ENCODE measurements around the gene CEBPZOS. TPM values are rescaled to one million over a fixed set of nuclear protein-coding genes. Genes with fewer than 3 reads are reported as not detected.
"Not testable (repeated sequence)": the region's sequence is repeated elsewhere in the genome, so short reads cannot be mapped to it uniquely, and the experiment has no call there.

CEBPZOS gene
- total RNA-seq, 1 experiment from 2014 or later = 1.5 TPM

DNA sequence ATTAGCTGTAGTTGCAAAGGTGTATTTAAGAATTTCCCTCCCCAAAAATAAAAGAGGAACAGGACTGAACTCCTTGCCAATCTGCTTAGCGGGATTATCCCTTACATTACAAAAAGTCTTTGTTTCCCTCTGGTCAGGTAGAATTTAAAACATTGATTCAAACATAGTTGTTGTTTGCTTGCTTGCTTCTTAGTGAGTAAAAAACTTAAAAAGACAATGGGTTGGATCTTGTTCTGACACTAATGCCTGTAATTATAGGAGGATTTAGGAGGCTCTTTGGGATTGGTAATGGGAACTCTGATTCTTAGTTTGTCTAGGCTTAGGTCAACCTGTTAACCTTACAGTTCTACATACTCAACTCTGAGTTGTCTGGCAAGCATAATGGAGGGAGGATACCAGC is 3.7 kb upstream of the CEBPZOS start:
- Histone ChIP-seq H3K27me3 (ENCODE audit: insufficient read depth, low read length) (no peaks in the 10 kb centered on the region), H3K23me2 (ENCODE audit: insufficient read length, low read depth, low read length, poor library complexity, severe bottlenecking) (no peaks in the 10 kb centered on the region), H3K79me1 (ENCODE audit: insufficient read depth, low read depth, low read length, poor library complexity, severe bottlenecking) (no peaks in the 10 kb centered on the region), H3K4me1 (ENCODE audit: insufficient read depth, low read length) (peaks cover 12% of the 10 kb centered on the region; the same call in 1 of the 2 replicates), H2AFZ (ENCODE audit: low read length) (no peak overlapping the region), H3K56ac (ENCODE audit: insufficient read length, low read depth, low read length) (no peak overlapping the region), H2BK20ac (ENCODE audit: low read depth, low read length, poor library complexity, severe bottlenecking) (no peak overlapping the region), H3K18ac (ENCODE audit: insufficient read length, low read depth, low read length) (no peak overlapping the region), H3K9ac (ENCODE audit: extremely low read depth, insufficient read length, low read length) (no peak overlapping the region), H4K8ac (replicated peaks; ENCODE audit: insufficient read length, low read depth, low read length) (no peak overlapping the region), H3K4me2 (ENCODE audit: insufficient read depth, insufficient read length, low read length) (no peak overlapping the region), H2AK5ac (ENCODE audit: insufficient read length, low read length) (no peak overlapping the region), H3K23ac (ENCODE audit: insufficient read length, low read depth, low read length) (no peak overlapping the region), H2BK12ac (ENCODE audit: insufficient read length, low read depth, low read length) (no peak overlapping the region), H4K5ac (ENCODE audit: insufficient read length, low read depth, low read length) (no peak overlapping the region), H3K79me2 (ENCODE audit: insufficient read depth, low read length) (peaks cover 2% of the 10 kb centered on the region; the same call in 1 of the 2 replicates), H4K20me1 (ENCODE audit: control insufficient read depth, insufficient read depth, insufficient read length) (no peaks in the 10 kb centered on the region), H3K4ac (ENCODE audit: low read depth, low read length) (no peak overlapping the region), H3K9me3 (ENCODE audit: control insufficient read depth, low read depth, low read length) (no peaks in the 10 kb centered on the region), H3K27ac (ENCODE audit: insufficient read length, low read depth, low read length) (no peak overlapping the region), H3K14ac (ENCODE audit: insufficient read depth, low read length) (no peak overlapping the region), H3T11ph (ENCODE audit: low read length) (no peak overlapping the region), H2BK120ac (ENCODE audit: low read depth, low read length, poor library complexity, severe bottlenecking) (no peak overlapping the region), H2BK15ac (ENCODE audit: low read depth, low read length) (no peak overlapping the region), H4K91ac (ENCODE audit: insufficient read length, low read depth, low read length) (no peak overlapping the region), H2BK5ac (ENCODE audit: insufficient read length, low read length) (no peak overlapping the region)
- no peak for DNase-seq
- Mint-ChIP-seq H3K4me1 (peaks cover 52 to 58% of the 10 kb centered on the region in 2 experiments), H3K9me3 (no peaks in the 10 kb centered on the region), H3K4me3 (no peak overlapping the region), H3K27ac (peak overlapping the region; percentile 43 to 98 (median 90); a peak in 6 of 7 replicates), H3K36me3 (ENCODE audit: insufficient read depth in 1 of 3, low read depth in 3 of 3) (peaks cover 0 to 5% (median 0%) of the 10 kb centered on the region in 3 experiments; a peak in 2 of 7 replicates), H3K27me3 (ENCODE audit: low read depth) (no peaks in the 10 kb centered on the region)
- TF ChIP-seq, protein P1, sequence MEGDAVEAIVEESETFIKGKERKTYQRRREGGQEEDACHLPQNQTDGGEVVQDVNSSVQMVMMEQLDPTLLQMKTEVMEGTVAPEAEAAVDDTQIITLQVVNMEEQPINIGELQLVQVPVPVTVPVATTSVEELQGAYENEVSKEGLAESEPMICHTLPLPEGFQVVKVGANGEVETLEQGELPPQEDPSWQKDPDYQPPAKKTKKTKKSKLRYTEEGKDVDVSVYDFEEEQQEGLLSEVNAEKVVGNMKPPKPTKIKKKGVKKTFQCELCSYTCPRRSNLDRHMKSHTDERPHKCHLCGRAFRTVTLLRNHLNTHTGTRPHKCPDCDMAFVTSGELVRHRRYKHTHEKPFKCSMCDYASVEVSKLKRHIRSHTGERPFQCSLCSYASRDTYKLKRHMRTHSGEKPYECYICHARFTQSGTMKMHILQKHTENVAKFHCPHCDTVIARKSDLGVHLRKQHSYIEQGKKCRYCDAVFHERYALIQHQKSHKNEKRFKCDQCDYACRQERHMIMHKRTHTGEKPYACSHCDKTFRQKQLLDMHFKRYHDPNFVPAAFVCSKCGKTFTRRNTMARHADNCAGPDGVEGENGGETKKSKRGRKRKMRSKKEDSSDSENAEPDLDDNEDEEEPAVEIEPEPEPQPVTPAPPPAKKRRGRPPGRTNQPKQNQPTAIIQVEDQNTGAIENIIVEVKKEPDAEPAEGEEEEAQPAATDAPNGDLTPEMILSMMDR (conservative IDR thresholded peaks at IDR 0.05) = no peak
- no CpG with 5 or more reads among the region's 1 CpG for WGBS (ENCODE audit: extremely low coverage, insufficient read length, low lambda C conversion rate)

DNA sequence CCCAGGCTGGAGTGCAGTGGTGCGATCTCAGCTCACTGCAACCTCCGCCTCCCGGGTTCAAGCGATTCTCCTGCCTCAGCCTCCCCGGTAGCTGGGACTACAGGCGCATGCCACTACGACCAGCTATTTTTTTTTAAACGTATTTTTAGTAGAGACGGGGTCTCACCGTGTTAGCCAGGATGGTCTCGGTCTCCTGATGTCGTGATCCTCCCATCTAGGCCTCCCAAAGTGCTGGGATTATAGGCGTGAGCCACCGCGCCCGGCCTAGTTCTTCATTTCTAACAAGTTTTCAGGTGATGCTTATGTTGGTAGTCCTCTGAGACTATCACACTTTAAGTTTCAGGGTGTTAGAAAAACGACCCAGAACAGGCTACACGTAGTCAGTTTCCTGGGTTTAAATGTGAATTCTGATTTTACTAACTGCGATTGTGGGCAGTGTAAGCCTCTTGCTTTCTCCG is 405 bp upstream of the CEBPZOS start:
- not testable (repeated sequence) for H2BK20ac ChIP-seq (ENCODE audit: low read depth, low read length, poor library complexity, severe bottlenecking); H2BK5ac ChIP-seq (ENCODE audit: insufficient read length, low read length); H3K27me3 Mint-ChIP-seq (ENCODE audit: low read depth); H4K91ac ChIP-seq (ENCODE audit: insufficient read length, low read depth, low read length); H3K79me1 ChIP-seq (ENCODE audit: insufficient read depth, low read depth, low read length, poor library complexity, severe bottlenecking); DNase-seq; H3K56ac ChIP-seq (ENCODE audit: insufficient read length, low read depth, low read length); H2BK12ac ChIP-seq (ENCODE audit: insufficient read length, low read depth, low read length); H3K18ac ChIP-seq (ENCODE audit: insufficient read length, low read depth, low read length); H3K9me3 Mint-ChIP-seq; H4K20me1 ChIP-seq (ENCODE audit: control insufficient read depth, insufficient read depth, insufficient read length); H3K4ac ChIP-seq (ENCODE audit: low read depth, low read length); H2BK120ac ChIP-seq (ENCODE audit: low read depth, low read length, poor library complexity, severe bottlenecking); H2AK5ac ChIP-seq (ENCODE audit: insufficient read length, low read length); H2AFZ ChIP-seq (ENCODE audit: low read length); H3K9me3 ChIP-seq (ENCODE audit: control insufficient read depth, low read depth, low read length); H4K8ac ChIP-seq (replicated peaks; ENCODE audit: insufficient read length, low read depth, low read length); H3K14ac ChIP-seq (ENCODE audit: insufficient read depth, low read length); H3K79me2 ChIP-seq (ENCODE audit: insufficient read depth, low read length); H3K27me3 ChIP-seq (ENCODE audit: insufficient read depth, low read length); H3K23me2 ChIP-seq (ENCODE audit: insufficient read length, low read depth, low read length, poor library complexity, severe bottlenecking); H3K4me1 ChIP-seq (ENCODE audit: insufficient read depth, low read length); H4K5ac ChIP-seq (ENCODE audit: insufficient read length, low read depth, low read length); H3K27ac ChIP-seq (ENCODE audit: insufficient read length, low read depth, low read length); H3K23ac ChIP-seq (ENCODE audit: insufficient read length, low read depth, low read length); H3T11ph ChIP-seq (ENCODE audit: low read length); H2BK15ac ChIP-seq (ENCODE audit: low read depth, low read length)
- Mint-ChIP-seq H3K27ac (peak overlapping the region; percentile 73 to 94 (median 85); a peak in 3 of 7 replicates), H3K36me3 (ENCODE audit: insufficient read depth in 1 of 3, low read depth in 3 of 3) (peaks cover 1 to 10% (median 9%) of the 10 kb centered on the region in 3 experiments; a peak in 5 of 7 replicates), H3K4me3 (peak overlapping the region in 1 of 2 experiments; percentile 82; a peak in 2 of 5 replicates), H3K4me1 (peaks cover 47 to 52% of the 10 kb centered on the region in 2 experiments)
- no CpG with 5 or more reads among the region's 20 CpGs for WGBS (ENCODE audit: extremely low coverage, insufficient read length, low lambda C conversion rate)
- peak overlapping the region; percentile 56 for H3K9ac ChIP-seq (ENCODE audit: extremely low read depth, insufficient read length, low read length)
- H3K4me2 ChIP-seq (ENCODE audit: insufficient read depth, insufficient read length, low read length) = peak overlapping the region; percentile 52
